Right forelimb (tissue), 1 donor: ENCODE measurements around the gene DNAJC4.

ENCODE experiments used
- DNase-seq: peaks from one replicate; pipeline ENCODE4 v3.0.0-alpha.2; 2018

DNAJC4 gene, protein sequence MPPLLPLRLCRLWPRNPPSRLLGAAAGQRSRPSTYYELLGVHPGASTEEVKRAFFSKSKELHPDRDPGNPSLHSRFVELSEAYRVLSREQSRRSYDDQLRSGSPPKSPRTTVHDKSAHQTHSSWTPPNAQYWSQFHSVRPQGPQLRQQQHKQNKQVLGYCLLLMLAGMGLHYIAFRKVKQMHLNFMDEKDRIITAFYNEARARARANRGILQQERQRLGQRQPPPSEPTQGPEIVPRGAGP

DNA sequence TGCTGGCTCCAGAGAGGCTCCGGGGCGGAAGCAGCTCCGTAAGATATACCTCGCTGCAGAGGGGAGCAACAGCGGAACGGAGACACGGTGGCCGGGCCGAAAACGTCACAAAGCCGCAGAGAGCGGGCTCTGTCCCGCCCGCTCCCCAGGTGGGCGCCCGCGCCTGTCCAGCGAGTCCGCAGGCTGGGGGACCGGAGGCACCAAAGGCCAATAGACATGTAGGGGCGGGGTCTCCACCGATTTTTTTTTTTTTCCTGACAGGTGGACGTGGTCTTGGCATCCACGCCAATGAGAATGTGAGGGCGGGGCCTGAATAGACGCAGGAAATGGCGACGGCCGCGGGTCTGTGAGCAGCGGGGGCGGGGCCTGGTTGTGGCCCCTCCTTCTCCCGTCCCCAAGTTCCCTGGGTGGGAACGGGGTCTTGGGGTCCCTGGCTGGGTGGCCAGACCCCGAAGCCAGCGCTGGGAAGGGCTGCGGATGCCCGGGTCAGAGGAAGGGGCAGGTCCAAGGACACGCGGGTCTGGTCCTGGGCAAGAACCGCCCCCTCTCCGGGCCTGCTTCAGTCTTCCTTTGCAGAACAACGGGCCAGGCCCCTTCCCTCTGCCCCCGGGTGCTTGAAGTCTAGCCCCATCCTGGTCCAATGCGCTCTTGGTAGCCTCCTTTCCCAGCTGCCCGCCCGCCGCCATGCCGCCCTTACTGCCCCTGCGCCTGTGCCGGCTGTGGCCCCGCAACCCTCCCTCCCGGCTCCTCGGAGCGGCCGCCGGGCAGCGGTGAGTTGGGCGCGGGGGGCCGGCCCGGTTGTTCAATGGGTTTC is at the start of gene DNAJC4:
TSS of gene DNAJC4 (plus strand) at position 378 of the 814 bp plus-strand sequence. CDS start at position 685, 307 bp downstream.
- DNase-seq: peak; percentile 92

GRCh38 chr11:64180891-64181290 is 49.5 kb upstream of the DNAJC4 start:
- DNase-seq: no peak

GRCh38 chr11:64181506-64182411 is 48.6 kb upstream of the DNAJC4 start:
- peak; percentile 87 for DNase-seq

DNA sequence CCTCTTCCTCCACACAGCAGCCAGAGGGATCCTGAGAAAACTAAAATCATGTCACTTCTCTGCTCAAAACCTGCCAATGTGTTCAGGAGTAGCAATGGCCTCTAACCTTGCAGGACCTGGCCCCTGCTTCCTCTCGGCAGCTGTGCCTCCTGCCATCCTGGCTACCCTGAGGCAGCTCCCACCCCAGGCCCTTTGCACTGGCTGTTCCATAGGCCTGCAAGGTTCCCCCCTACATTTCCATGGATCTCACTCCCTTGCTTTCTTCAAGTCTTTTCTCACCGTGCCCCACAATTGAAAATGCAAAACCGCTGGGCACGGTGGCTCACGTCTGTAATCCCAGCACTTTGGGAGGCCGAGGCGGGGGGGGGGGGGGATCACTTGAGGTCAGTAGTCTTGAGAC is 46.5 kb upstream of the DNAJC4 start:
- no peak for DNase-seq

- DNase-seq: no peak
Measured at GRCh38 chr11:64185175-64185692, 45.1 kb upstream of the DNAJC4 start.

DNA sequence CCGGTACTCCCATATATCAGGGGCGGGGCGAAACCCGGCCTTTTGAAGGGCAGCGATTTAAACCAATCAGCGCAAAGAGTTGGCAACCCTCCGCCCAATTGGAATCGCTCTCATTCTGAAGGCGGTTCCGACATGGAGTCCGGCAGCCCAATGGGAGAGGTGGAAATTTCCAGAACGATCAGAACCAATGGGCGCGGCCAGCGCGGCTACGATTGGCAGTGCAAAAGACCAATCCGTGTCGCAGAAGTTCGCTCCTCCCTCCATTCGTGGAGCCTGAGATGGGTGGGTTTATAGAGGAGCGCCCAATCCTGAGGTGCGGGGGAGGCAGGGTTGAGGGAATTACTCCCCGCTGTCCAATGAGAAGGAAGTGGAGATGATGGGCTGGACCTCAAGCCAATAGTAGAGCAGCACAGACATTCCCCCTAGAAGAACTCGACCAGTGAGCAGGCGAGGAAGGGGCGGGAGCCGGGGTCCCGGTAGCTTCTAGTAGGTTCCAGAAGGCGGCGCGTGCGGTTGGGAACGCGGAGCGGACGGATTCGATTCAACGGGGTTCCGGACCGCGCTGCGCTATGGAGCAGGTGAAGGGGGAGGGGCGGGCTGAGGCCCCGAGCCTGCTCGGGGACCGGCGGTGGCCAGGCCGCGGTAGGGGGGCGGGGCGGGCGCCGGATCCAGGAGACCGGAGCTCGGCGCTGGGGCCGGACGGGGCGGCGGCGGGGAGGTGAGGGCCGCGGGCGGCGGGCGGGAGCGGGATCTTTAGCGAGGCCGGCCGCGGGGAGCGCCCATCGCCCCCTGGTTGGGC is 44.5 kb upstream of the DNAJC4 start, which contains the start of gene STIP1:
TSS of gene STIP1 (plus strand) at position 479 of the 799 bp plus-strand sequence. CDS start at position 570, 91 bp downstream.
- peak; percentile 99 for DNase-seq

- DNase-seq: no peak
Measured at GRCh38 chr11:64186492-64187165, 43.7 kb upstream of the DNAJC4 start.

DNA sequence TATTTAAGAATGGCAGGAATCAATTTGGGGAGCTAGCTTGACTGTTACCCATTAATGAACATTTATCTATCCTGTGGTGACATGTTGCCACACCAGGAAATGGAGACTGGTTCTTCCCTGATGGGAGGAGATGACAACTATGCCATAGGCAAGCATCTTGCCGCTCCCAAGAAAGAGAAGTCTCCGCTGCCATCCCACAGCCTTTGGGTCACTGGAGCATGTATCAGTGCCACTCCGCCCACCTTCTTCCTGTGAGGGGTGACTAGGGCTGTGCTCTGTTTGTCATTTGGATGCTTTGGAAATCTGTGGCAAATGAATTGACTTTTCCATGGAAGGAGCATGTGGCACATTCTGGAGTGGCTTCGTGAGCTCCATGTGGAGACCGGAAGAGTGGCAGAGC is 37.9 kb upstream of the DNAJC4 start:
- no peak for DNase-seq

GRCh38 chr11:64196626-64197025 is 33.7 kb upstream of the DNAJC4 start:
- DNase-seq: no peak

GRCh38 chr11:64198511-64198910 is 31.8 kb upstream of the DNAJC4 start:
- DNase-seq: no peak

DNA sequence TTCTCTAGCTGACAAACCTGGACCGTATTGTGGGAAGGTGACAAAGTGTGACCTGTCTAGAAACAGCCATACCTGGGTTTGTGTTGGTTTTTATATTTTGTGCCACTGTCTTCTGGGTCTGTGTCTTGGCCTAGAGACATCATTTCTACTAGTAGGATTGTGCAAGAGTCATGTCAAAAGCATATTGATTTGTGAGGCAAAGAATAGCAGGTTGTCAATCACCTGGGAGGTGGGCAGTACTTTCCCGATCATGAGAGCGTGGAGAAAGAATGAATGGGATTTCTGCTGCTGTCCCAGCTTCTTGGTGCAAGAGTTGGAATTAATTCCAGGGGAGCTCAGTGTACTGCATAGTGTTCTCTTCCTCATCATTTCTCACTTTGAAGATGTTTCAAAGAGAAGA is 28.8 kb upstream of the DNAJC4 start:
- no peak for DNase-seq

DNA sequence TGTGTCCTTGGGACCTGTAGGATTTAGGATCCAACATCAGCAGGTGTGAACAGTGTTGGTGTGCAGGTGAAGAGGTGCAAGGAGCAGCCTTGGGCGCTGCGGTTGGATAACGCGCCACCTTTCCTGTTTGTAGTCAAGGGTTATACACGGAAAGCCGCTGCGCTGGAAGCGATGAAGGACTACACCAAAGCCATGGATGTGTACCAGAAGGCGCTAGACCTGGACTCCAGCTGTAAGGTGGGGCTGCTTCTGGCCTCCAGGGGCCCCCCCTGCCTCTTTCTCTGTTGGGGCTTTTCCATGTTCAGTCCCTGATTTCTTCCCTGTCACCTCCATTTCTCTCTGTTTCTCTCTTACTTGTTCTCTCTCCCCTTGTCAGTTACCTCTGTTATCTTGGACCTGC is 27.4 kb upstream of the DNAJC4 start:
- no peak for DNase-seq

DNA sequence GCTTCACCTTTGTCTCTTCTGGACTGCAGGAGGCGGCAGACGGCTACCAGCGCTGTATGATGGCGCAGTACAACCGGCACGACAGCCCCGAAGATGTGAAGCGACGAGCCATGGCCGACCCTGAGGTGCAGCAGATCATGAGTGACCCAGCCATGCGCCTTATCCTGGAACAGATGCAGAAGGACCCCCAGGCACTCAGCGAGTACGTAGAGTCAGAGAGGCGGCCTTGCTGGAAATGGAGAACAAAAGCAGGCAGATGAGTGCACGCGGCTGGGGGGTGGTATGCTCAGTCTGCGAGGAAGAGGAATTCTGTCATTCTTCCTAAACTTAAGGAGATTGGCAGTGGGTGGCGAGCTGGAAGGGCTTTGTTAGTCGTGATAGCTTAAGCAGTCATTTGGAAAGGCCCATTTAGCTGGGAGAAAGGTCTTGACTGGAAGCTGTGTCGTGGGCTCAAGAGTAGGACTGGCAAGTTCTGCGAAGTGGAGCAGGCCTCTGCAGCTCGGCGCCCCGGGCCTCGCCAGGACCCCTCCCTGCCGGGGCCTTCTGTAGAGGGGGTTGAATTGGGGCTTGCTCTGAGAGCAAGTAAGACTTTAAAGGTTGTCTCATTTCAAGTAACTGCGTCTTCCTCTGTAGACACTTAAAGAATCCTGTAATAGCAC is 26.8 kb upstream of the DNAJC4 start:
- no peak for DNase-seq

DNA sequence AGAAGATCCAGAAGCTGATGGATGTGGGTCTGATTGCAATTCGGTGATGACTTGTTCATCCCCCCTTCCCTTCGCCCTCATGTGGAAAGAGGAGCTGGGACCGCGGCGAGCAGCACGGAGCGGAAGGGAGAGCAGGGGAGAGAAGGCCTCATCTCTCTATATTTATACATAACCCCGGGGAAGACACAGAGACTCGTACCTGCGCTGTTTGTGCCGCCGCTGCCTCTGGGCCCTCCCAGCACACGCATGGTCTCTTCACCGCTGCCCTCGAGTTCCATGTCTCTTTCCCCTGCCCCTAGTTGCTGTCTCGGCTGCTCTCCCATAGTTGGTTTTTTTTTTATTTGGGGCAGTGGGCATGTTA is 26.3 kb upstream of the DNAJC4 start:
- no peak for DNase-seq

DNA sequence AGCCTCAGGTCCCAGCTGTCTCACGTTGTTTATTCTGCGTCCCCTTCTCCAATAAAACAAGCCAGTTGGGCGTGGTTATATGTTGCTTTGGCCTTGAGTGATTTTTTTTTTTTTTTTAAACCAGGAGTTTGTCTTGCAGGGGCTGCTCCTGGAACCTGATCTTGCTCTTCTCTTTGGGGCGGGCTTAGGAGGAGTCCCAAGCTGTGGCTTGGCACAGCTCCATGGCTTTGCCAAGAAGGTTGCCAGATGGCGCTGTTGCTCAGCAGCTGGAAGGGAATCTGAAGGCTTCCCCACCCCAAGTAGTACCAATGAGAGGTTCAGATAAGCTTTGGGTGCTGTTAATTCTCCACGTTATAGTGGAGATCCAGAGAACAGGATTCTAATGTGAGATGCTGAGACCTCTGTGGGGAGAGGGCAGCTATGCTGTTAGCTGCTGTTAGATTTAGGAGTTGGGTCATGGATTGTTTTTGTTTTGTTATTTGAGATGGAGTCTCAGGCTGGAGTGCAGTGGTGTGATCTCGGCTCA is 25.8 kb upstream of the DNAJC4 start:
- peak; percentile 83 for DNase-seq

DNA sequence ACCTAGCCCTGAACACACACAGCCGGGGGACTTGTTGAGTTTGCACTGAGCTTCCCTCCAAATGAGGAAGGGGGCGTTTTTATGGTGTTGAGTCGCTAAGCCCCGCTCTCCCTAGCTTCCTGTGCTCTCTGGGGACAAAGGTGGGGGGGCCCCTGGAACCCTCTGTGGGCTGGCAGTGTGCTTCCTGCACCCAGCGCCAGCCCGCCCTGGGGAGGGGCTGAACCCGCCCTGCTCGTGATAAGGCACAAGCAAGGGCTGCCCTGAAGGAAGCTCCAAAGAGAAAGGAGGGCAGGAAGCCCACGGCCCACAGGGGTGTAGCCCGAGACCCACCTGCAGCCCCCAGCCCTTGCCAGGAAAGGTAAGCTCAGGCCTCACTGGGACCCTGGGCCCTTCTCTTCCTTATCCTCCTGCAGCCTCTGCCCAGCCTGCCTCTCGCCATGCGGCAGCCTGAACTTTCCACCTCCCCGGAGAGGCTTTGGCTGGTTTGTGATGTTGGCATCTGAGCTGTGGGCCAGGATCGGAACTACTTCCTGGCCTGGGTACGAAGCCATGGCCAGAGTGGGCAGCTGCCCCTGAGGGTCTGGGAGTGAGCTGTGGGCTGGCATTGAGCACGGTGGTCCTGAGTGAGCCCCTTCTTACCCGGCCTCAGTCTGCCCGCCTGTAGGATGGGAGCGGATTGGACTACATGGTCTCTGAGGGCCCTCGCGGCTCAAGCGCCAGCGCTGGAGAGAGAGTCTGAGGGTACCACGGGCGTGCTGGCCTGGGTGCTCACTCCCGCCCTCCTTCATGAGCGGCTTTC is 23.7 kb upstream of the DNAJC4 start, which contains the start of gene FERMT3:
TSS of gene FERMT3 (plus strand) at position 265 of the 799 bp plus-strand sequence. CDS start 644 bp downstream, outside the sequence.
- DNase-seq: no peak

- DNase-seq: peak; percentile 69
Measured at GRCh38 chr11:64207256-64208085, 22.9 kb upstream of the DNAJC4 start.

DNA sequence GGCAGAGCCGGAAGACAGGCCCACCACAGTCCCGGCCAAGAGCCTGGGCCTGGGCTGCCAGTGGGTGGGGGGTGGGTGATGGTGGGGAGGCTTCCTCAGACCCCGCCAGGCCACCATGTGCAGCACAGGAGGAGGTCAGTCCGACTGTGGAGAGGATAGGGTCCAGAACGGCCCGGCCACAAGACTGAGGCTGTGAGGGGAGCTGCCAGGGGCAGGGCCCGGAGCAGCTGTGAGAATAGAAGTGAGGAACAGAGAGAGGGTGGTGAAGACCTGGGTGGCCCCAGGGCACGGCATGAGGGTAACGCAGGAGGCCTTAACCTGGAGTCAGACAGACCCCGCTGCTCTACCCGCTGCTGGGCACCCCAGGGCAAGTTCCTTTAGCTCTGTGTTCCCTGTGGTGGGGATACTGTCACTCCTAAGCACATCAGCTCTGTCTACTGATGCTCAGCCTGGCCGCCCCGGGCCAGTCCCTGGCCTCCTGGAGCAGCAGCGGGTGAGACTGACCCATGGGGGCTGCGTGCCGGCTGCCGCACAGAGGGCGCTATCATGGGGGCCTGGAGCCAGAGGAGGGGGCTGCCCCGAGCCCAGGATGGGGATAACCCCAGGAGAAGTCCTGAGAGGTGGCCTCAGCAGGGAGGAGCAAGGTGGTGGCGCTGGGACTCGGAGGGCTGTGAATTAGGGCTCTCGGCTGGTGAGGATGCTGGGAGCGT is 22.1 kb upstream of the DNAJC4 start:
- DNase-seq: no peak
